Lower lobe of right lung (tissue), 2 donors: ENCODE measurements around the gene RAB6A. TPM values are rescaled to one million over a fixed set of nuclear protein-coding genes. Genes with fewer than 3 reads are reported as not detected.
"Not testable (repeated sequence)": the region's sequence is repeated elsewhere in the genome, so short reads cannot be mapped to it uniquely, and the experiment has no call there.

ENCODE experiments used
- ATAC-seq, 2 donors: fragments of 200-7000 bp; cut with Tn5 transposase; one replicate each; pipeline ENCODE4 v1.9.1; 2020 to 2022; ENCODE audit warnings: mild to moderate bottlenecking in 2 of 2, moderate library complexity in 2 of 2
- DNase-seq: peaks from one replicate; pipeline ENCODE4 v3.0.0-alpha.2; 2020
- H3K27ac ChIP-seq: fragments of 200-600 bp; one replicate; pipeline ENCODE4 v1.8.0; 2022
- H3K27me3 ChIP-seq: fragments of 200-600 bp; one replicate; pipeline ENCODE4 v1.8.0; 2022; ENCODE audit warnings: low read depth
- H3K36me3 ChIP-seq: fragments of 200-600 bp; one replicate; pipeline ENCODE4 v1.8.0; 2022; ENCODE audit warnings: mild to moderate bottlenecking
- H3K4me1 ChIP-seq: fragments of 200-600 bp; one replicate; pipeline ENCODE4 v1.8.0; 2022
- H3K4me3 ChIP-seq: fragments of 200-600 bp; one replicate; pipeline ENCODE4 v1.8.0; 2022; ENCODE audit warnings: mild to moderate bottlenecking
- H3K9me3 ChIP-seq: fragments of 200-600 bp; one replicate; pipeline ENCODE4 v1.8.0; 2022
- CTCF ChIP-seq: fragments of 200-600 bp; IDR thresholded peaks from one replicate; pipeline ENCODE4 v1.8.0; 2022; ENCODE audit warnings: antibody characterized with exemption, mild to moderate bottlenecking
- intact Hi-C: fragments of 100-400 bp; cut with DNase I; formaldehyde crosslinking; loops from one replicate; pipeline ENCODE4 v1.11.0; 2022
- total RNA-seq: library from RNA; stranded (reverse); fragmentation: NEBNext Ultra II Directional; extraction: Animal tissue kit (Norgen Biotek cat#: 25700); gene quantifications from one replicate; pipeline ENCODE4 v1.2.1, GENCODE V29; 2021
- donor health status: DM: no; HTN: yes; CAD: no; lungs with severe emphysema.

The RAB6A gene
- total RNA-seq, 1 donor from 2014 or later: 128 TPM

GRCh38 chr11:73755670-73756069, 5.2 kb downstream of the RAB6A start:
- Histone ChIP-seq H3K9me3 (no peaks in the 10 kb centered on the region), H3K27ac (no peak overlapping the region), H3K36me3 (no peaks in the 10 kb centered on the region), H3K27me3 (no peaks in the 10 kb centered on the region), H3K4me3 (no peak overlapping the region), H3K4me1 (peaks cover 70% of the 10 kb centered on the region)
- no peak for TF ChIP-seq CTCF
- ATAC-seq (no peak), DNase-seq (no peak)
- intact Hi-C loops: no loop called here

- intact Hi-C loops: no loop called here
- DNase-seq: no peak
- peaks cover 75% of the 10 kb centered on the region for H3K4me1 ChIP-seq
- no peaks in the 10 kb centered on the region for H3K36me3 ChIP-seq
- H3K9me3 ChIP-seq: no peaks in the 10 kb centered on the region
- ATAC-seq: no peak
- H3K27ac ChIP-seq: no peak overlapping the region
- H3K27me3 ChIP-seq: no peaks in the 10 kb centered on the region
- no peak for TF ChIP-seq CTCF
- no peak overlapping the region for H3K4me3 ChIP-seq
These were observed 6.9 kb downstream of the RAB6A start for GRCh38 chr11:73753938-73754337.

- peaks cover 71% of the 10 kb centered on the region for H3K4me1 ChIP-seq
- TF ChIP-seq CTCF: no peak
- peak overlapping the region; percentile 54 for H3K27ac ChIP-seq
- DNase-seq: peak; percentile 61
- intact Hi-C loops: no loop called here
- no peaks in the 10 kb centered on the region for H3K9me3 ChIP-seq
- ATAC-seq: peak; percentile 74 to 81
- H3K27me3 ChIP-seq: no peaks in the 10 kb centered on the region
- H3K36me3 ChIP-seq: no peaks in the 10 kb centered on the region
- no peak overlapping the region for H3K4me3 ChIP-seq
These were observed 8.0 kb downstream of the RAB6A start for GRCh38 chr11:73752903-73753302.

- Histone ChIP-seq H3K27ac (peak overlapping the region; percentile 54), H3K27me3 (no peaks in the 10 kb centered on the region), H3K36me3 (no peaks in the 10 kb centered on the region), H3K9me3 (no peaks in the 10 kb centered on the region), H3K4me3 (no peak overlapping the region), H3K4me1 (peaks cover 70% of the 10 kb centered on the region)
- ATAC-seq (peak; percentile 86 to 92), DNase-seq (peak; percentile 84)
- intact Hi-C loops: no loop called here
- TF ChIP-seq CTCF: no peak
These were observed 8.5 kb downstream of the RAB6A start for GRCh38 chr11:73752216-73752867.

- H3K9me3 ChIP-seq, ATAC-seq, H3K27ac ChIP-seq, intact Hi-C loops, H3K36me3 ChIP-seq, H3K27me3 ChIP-seq, DNase-seq, H3K4me3 ChIP-seq: not testable (repeated sequence)
- H3K4me1 ChIP-seq: peaks cover 59% of the 10 kb centered on the region
These were observed 10.0 kb downstream of the RAB6A start for GRCh38 chr11:73750862-73751261.

- Histone ChIP-seq H3K4me3 (no peak overlapping the region), H3K27me3 (no peaks in the 10 kb centered on the region), H3K9me3 (no peaks in the 10 kb centered on the region), H3K27ac (no peak overlapping the region), H3K4me1 (peaks cover 58% of the 10 kb centered on the region), H3K36me3 (no peaks in the 10 kb centered on the region)
- intact Hi-C loops: no loop called here
- no peak for TF ChIP-seq CTCF
- DNase-seq (no peak), ATAC-seq (no peak)
These were observed 10.6 kb downstream of the RAB6A start for GRCh38 chr11:73750228-73750627.
